DOHH2 (cell line): ENCODE data around the gene LHFPL6.

Experiments used
- H3F3A ChIP-seq: fragments of 200-600 bp; sonication (generic), shearing (Covaris generic); 2 replicates; pipeline ENCODE4 v1.6.0; 2016; ENCODE audit warnings: antibody characterized with exemption, mild to moderate bottlenecking; ENCODE audit not compliant: control insufficient read depth, insufficient read depth
- H3K27ac ChIP-seq: fragments of 200-600 bp; sonication (generic); 2 replicates; pipeline ENCODE4 v1.5.1; 2014; ENCODE audit warnings: low read depth, mild to moderate bottlenecking, low read length, moderate library complexity
- H3K27me3 ChIP-seq: fragments of 200-600 bp; sonication (generic); 2 replicates; pipeline ENCODE4 v1.6.1; 2014; ENCODE audit warnings: mild to moderate bottlenecking, low read length, mixed read lengths; ENCODE audit not compliant: control insufficient read depth
- H3K36me3 ChIP-seq: fragments of 200-600 bp; sonication (generic); 2 replicates; pipeline ENCODE4 v1.6.1; 2014; ENCODE audit warnings: mild to moderate bottlenecking, low read length, moderate library complexity, mixed read lengths; ENCODE audit not compliant: control insufficient read depth
- H3K4me1 ChIP-seq: fragments of 200-600 bp; sonication (generic); 2 replicates; pipeline ENCODE4 v1.6.1; 2014; ENCODE audit warnings: mild to moderate bottlenecking, low read length, mixed read lengths; ENCODE audit not compliant: control insufficient read depth
- H3K4me2 ChIP-seq: fragments of 200-600 bp; sonication (generic); 2 replicates; pipeline ENCODE4 v1.6.0; 2014; ENCODE audit warnings: mild to moderate bottlenecking, low read length, moderate library complexity
- H3K4me3 ChIP-seq: fragments of 200-600 bp; sonication (generic); 2 replicates; pipeline ENCODE4 v1.5.1; 2014; ENCODE audit warnings: mild to moderate bottlenecking, low read length, mixed read lengths
- H3K79me2 ChIP-seq: fragments of 200-600 bp; sonication (generic); 2 replicates; pipeline ENCODE4 v1.6.1; 2014; ENCODE audit warnings: mild to moderate bottlenecking, low read length, mixed read lengths; ENCODE audit not compliant: control insufficient read depth
- H3K9me2 ChIP-seq: fragments of 200-600 bp; sonication (generic); replicated peaks from 2 replicates; pipeline ENCODE4 v1.6.1; 2014; ENCODE audit warnings: mild to moderate bottlenecking, low read length, mixed read lengths; ENCODE audit not compliant: control insufficient read depth
- H3K9me3 ChIP-seq: fragments of 200-600 bp; sonication (generic); 2 replicates; pipeline ENCODE4 v1.6.1; 2014; ENCODE audit warnings: antibody characterized with exemption, low read length, mixed read lengths; ENCODE audit not compliant: control insufficient read depth, insufficient read depth
- H4K20me1 ChIP-seq: fragments of 200-600 bp; sonication (generic); 2 replicates; pipeline ENCODE4 v1.6.0; 2014; ENCODE audit warnings: low read depth, mild to moderate bottlenecking, antibody characterized with exemption, low read length, moderate library complexity; ENCODE audit not compliant: control insufficient read depth, insufficient read depth
- EZH2phosphoT487 ChIP-seq: fragments of 200-600 bp; sonication (generic); IDR thresholded peaks from 2 replicates; pipeline ENCODE4 v1.6.1; 2017; ENCODE audit warnings: borderline replicate concordance, mild to moderate bottlenecking, antibody characterized with exemption, low read length, moderate library complexity, mixed read lengths
- TF ChIP-seq, protein P1 (sequence below): fragments of 200-600 bp; sonication (generic); IDR thresholded peaks from one replicate; pipeline ENCODE4 v1.5.1; 2014; ENCODE audit warnings: antibody characterized with exemption, mild to moderate bottlenecking, low read depth, low read length; ENCODE audit not compliant: poor library complexity, severe bottlenecking

Gene LHFPL6

DNA sequence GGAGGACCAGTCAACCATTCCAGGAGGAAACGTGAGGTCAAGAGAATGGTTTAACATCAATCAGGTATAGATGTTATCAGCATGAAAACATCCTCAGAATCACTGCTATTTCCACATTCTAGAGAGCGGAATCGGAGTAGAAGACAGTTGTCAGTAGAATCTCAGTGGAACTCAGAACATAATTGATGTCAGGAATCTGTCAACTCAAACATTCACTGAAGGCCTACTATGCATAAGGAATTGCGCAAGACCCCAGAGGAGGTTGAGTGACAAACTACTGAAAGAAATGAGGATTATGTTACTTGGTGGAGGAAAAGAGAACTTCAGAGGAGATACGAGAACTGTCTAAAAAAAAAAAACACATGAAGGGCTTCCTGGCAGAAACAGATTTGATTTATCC, 97.8 kb downstream of the LHFPL6 start:
- H3K27me3 ChIP-seq = no peaks in the 10 kb centered on the region

DNA sequence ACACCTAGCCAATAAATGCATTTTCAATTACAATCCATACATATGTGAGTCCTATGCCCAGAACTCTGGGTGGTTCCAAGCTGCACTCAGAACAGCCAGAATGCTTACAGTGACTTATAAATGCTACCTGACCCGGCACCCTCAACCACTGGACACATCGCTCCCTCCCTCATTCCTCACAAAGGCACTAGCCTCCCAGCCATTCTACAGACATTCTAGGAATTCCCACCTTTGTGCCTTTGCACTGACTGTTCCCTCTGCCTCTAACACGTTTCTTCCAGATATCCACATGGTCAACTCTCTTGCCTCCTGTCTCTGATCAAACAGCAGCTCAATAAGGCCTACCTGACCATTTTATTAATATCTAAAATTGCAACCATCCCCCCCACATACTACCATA, 99.9 kb downstream of the LHFPL6 start:
- H3K36me3 ChIP-seq = no peaks in the 10 kb centered on the region
- H3K9me2 ChIP-seq = no peaks in the 10 kb centered on the region

More for the DNA sequence above, 97.8 kb downstream of the LHFPL6 start:
- TF ChIP-seq EZH2phosphoT487 = no peak
- TF ChIP-seq, protein P1, sequence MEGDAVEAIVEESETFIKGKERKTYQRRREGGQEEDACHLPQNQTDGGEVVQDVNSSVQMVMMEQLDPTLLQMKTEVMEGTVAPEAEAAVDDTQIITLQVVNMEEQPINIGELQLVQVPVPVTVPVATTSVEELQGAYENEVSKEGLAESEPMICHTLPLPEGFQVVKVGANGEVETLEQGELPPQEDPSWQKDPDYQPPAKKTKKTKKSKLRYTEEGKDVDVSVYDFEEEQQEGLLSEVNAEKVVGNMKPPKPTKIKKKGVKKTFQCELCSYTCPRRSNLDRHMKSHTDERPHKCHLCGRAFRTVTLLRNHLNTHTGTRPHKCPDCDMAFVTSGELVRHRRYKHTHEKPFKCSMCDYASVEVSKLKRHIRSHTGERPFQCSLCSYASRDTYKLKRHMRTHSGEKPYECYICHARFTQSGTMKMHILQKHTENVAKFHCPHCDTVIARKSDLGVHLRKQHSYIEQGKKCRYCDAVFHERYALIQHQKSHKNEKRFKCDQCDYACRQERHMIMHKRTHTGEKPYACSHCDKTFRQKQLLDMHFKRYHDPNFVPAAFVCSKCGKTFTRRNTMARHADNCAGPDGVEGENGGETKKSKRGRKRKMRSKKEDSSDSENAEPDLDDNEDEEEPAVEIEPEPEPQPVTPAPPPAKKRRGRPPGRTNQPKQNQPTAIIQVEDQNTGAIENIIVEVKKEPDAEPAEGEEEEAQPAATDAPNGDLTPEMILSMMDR = no peak
- H4K20me1 ChIP-seq = peaks cover 4% of the 10 kb centered on the region; the same call in 1 of the 2 replicates
- H3K79me2 ChIP-seq = peaks cover 43% of the 10 kb centered on the region
- H3K36me3 ChIP-seq = no peaks in the 10 kb centered on the region
- no peak overlapping the region for H3K4me3 ChIP-seq
- H3K9me3 ChIP-seq = no peaks in the 10 kb centered on the region
- H3K4me2 ChIP-seq = no peak overlapping the region
- H3K27ac ChIP-seq = no peak overlapping the region
- H3F3A ChIP-seq = no peaks in the 10 kb centered on the region
- no peaks in the 10 kb centered on the region for H3K9me2 ChIP-seq
- H3K4me1 ChIP-seq = peaks cover 38% of the 10 kb centered on the region

DNA sequence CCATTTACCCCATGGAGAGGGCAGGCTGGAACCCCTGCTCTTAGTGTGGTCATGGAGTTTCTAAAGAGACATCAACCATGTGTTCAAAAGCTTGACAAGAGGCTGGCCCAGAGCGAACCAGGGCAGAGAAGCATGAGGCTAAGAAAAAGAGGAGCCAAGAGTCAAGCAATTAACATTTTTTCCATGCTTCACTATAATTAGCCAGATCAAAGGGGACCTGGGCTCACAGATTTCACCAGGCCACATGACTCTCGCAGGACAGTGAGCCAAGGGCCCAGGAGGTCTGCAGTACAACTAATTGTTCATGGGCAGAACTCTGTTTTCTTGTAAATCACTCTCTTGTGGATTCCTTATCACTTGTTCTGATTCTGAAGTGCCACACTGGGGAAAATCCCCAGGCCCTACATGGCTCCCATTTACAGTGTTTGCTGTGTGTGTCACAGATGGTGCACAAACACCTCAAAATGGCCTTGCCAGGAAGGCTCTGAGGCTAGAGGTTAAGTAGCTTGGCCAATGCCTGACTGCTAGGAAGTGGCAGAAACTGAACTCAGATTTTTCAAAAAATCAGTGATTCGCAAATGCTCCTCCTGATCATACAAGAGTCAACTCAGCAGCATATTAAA, 101.2 kb downstream of the LHFPL6 start:
- no peak overlapping the region for H3K27ac ChIP-seq
- peaks cover 49% of the 10 kb centered on the region for H3K79me2 ChIP-seq
- H3K4me2 ChIP-seq = no peak overlapping the region
- peaks cover 35% of the 10 kb centered on the region for H3K4me1 ChIP-seq
- H3K36me3 ChIP-seq = no peaks in the 10 kb centered on the region
- no peaks in the 10 kb centered on the region for H3F3A ChIP-seq
- TF ChIP-seq EZH2phosphoT487 = no peak
- TF ChIP-seq, protein P1 = no peak
- H3K27me3 ChIP-seq = no peaks in the 10 kb centered on the region
- no peaks in the 10 kb centered on the region for H3K9me3 ChIP-seq
- H3K9me2 ChIP-seq = no peaks in the 10 kb centered on the region
- H3K4me3 ChIP-seq = no peak overlapping the region
- H4K20me1 ChIP-seq = peaks cover 4% of the 10 kb centered on the region; the same call in 1 of the 2 replicates

More for the DNA sequence above, 99.9 kb downstream of the LHFPL6 start:
- H3K4me3 ChIP-seq = no peak overlapping the region
- no peak for TF ChIP-seq EZH2phosphoT487
- TF ChIP-seq, protein P1 = no peak
- peaks cover 38% of the 10 kb centered on the region for H3K4me1 ChIP-seq
- no peaks in the 10 kb centered on the region for H3K9me3 ChIP-seq
- peaks cover 4% of the 10 kb centered on the region; the same call in 1 of the 2 replicates for H4K20me1 ChIP-seq
- no peaks in the 10 kb centered on the region for H3K27me3 ChIP-seq
- H3K27ac ChIP-seq = no peak overlapping the region
- no peak overlapping the region for H3K4me2 ChIP-seq
- no peaks in the 10 kb centered on the region for H3F3A ChIP-seq
- H3K79me2 ChIP-seq = peaks cover 41% of the 10 kb centered on the region
